ENCODE measurements around the gene ERMAP. TPM values are rescaled to one million over a fixed set of nuclear protein-coding genes. Genes with fewer than 3 reads are reported as not detected.

Gene ERMAP
- total and polyA plus RNA-seq, 10 of the 15 experiments (the other 5 are each of a cell fraction or from before 2014, with no cell fraction given) = 1.4 to 6.8 (median 4.1) TPM

GRCh38 chr1:42822800-42823392, 6.0 kb downstream of the ERMAP start:
- no peak overlapping the region for H3K27ac ChIP-seq (ENCODE audit: control insufficient read depth, insufficient read depth)
- no peak overlapping the region for H3K4me2 ChIP-seq (ENCODE audit: control insufficient read depth, insufficient read depth)
- CTCF ChIA-PET = interaction anchor here (1.1 to 2.4 kb wide), 2 partner anchors 23 to 251 kb away, joined by 4 to 7 read pairs; no protein-coding TSS in a partner anchor
- no peak overlapping the region for H3K4me3 ChIP-seq
- H3K9me3 ChIP-seq (replicated peaks; ENCODE audit: control insufficient read depth, insufficient read depth, low read length) = no peaks in the 10 kb centered on the region
- intact Hi-C loops (cut with micrococcal nuclease; ENCODE audit: unreplicated experiment) (no loop called here), in situ Hi-C loops (cut with MboI) (no loop called here)
- RAD21 ChIA-PET (ENCODE audit: unreplicated experiment) = no interaction called here
- TF ChIP-seq NFIC (IDR thresholded peaks at IDR 0.05; ENCODE audit: low read depth, low read length) = no peak
- no peak for TF ChIP-seq ZBTB40 (IDR thresholded peaks at IDR 0.05; ENCODE audit: borderline replicate concordance)
- H3K79me2 ChIP-seq (ENCODE audit: control insufficient read depth, insufficient read depth, low read length) = no peaks in the 10 kb centered on the region
- H3K9ac ChIP-seq (ENCODE audit: control insufficient read depth, insufficient read depth, low read length) = no peak overlapping the region
- H4K20me1 ChIP-seq (ENCODE audit: control insufficient read depth, insufficient read depth) = no peaks in the 10 kb centered on the region
- H3K36me3 ChIP-seq (ENCODE audit: control insufficient read depth in 2 of 2, insufficient read depth in 2 of 2, low read length in 1 of 2) = no peaks in the 10 kb centered on the region
- SMC1A ChIA-PET (ENCODE audit: uncharacterized antibody, unreplicated experiment) = interaction anchor here (1.0 to 2.8 kb wide), 3 partner anchors 15 to 26 kb away, joined by 3 to 13 read pairs (median 3); partner anchors contain the start of gene ZNF691
- DNase-seq (ENCODE audit: low read depth, low spot score) = no peak
- WGBS (ENCODE audit: insufficient coverage, insufficient replicate concordance, low lambda C conversion rate, missing lambda C conversion rate) = 100% methylated on average over 2 of the region's 2 CpGs
- FAIRE-seq = no peak
- no TSS peak for BruUV-seq (replicated peaks)
- H3K4me1 ChIP-seq (ENCODE audit: control insufficient read depth, insufficient read depth, low read length) = no peaks in the 10 kb centered on the region
- no peak for ATAC-seq
- H3K27me3 ChIP-seq (replicated peaks in 1 of 2; ENCODE audit: control insufficient read depth in 2 of 2, insufficient read depth in 2 of 2, low read length in 1 of 2) = no peaks in the 10 kb centered on the region
- POLR2A ChIA-PET = interaction anchor here (1.0 to 1.9 kb wide), 2 partner anchors 24 to 25 kb away, joined by 4 to 5 read pairs; partner anchors contain the start of gene ZNF691
- H2AFZ ChIP-seq (ENCODE audit: control insufficient read depth, low read depth, low read length) = no peak overlapping the region
